ENCODE data around the gene PPM1F.

PPM1F gene

GRCh38 chr22:21978564-21979386, 26.1 kb upstream of the PPM1F start:
- H3K4me3 ChIP-seq (ENCODE audit: low read length): no peak overlapping the region
- DNase-seq (ENCODE audit: low read depth, low spot score): no peak

- H3K4me3 ChIP-seq (ENCODE audit: low read length): no peak overlapping the region
- no peak for DNase-seq (ENCODE audit: low read depth, low spot score)
These were observed 25.2 kb upstream of the PPM1F start for GRCh38 chr22:21977814-21978213.

GRCh38 chr22:21975854-21976345, 23.3 kb upstream of the PPM1F start:
- no peak overlapping the region for H3K4me3 ChIP-seq (ENCODE audit: low read length)
- DNase-seq (ENCODE audit: low read depth, low spot score): no peak

- H3K4me3 ChIP-seq (ENCODE audit: low read length): no peak overlapping the region
- no peak for DNase-seq (ENCODE audit: low read depth, low spot score)
These were observed 22.6 kb upstream of the PPM1F start for GRCh38 chr22:21975273-21975672.

GRCh38 chr22:21974058-21974649, 21.5 kb upstream of the PPM1F start:
- H3K4me3 ChIP-seq (ENCODE audit: low read length): no peak overlapping the region
- no peak for DNase-seq (ENCODE audit: low read depth, low spot score)

GRCh38 chr22:21972806-21973205, 20.2 kb upstream of the PPM1F start:
- DNase-seq (ENCODE audit: low read depth, low spot score): no peak
- no peak overlapping the region for H3K4me3 ChIP-seq (ENCODE audit: low read length)

- peak; percentile 39 for DNase-seq (ENCODE audit: low read depth, low spot score)
- H3K4me3 ChIP-seq (ENCODE audit: low read length): no peak overlapping the region
These were observed 19.7 kb upstream of the PPM1F start for GRCh38 chr22:21972293-21972779.

- no peak overlapping the region for H3K4me3 ChIP-seq (ENCODE audit: low read length)
- no peak for DNase-seq (ENCODE audit: low read depth, low spot score)
These were observed 19.2 kb upstream of the PPM1F start for GRCh38 chr22:21971858-21972275.

GRCh38 chr22:21970800-21971617, 18.4 kb upstream of the PPM1F start:
- DNase-seq (ENCODE audit: low read depth, low spot score): no peak
- no peak overlapping the region for H3K4me3 ChIP-seq (ENCODE audit: low read length)

- no peak for DNase-seq (ENCODE audit: low read depth, low spot score)
- H3K4me3 ChIP-seq (ENCODE audit: low read length): no peak overlapping the region
These were observed 17.6 kb upstream of the PPM1F start for GRCh38 chr22:21970037-21970799.

- H3K4me3 ChIP-seq (ENCODE audit: low read length): no peak overlapping the region
- DNase-seq (ENCODE audit: low read depth, low spot score): no peak
These were observed 15.9 kb upstream of the PPM1F start for GRCh38 chr22:21968452-21969129.

- DNase-seq (ENCODE audit: low read depth, low spot score): no peak
- no peak overlapping the region for H3K4me3 ChIP-seq (ENCODE audit: low read length)
These were observed 15.1 kb upstream of the PPM1F start for GRCh38 chr22:21967693-21968271.

GRCh38 chr22:21966643-21967516, 14.2 kb upstream of the PPM1F start:
- H3K4me3 ChIP-seq (ENCODE audit: low read length): no peak overlapping the region
- DNase-seq (ENCODE audit: low read depth, low spot score): no peak

- DNase-seq (ENCODE audit: low read depth, low spot score): no peak
- H3K4me3 ChIP-seq (ENCODE audit: low read length): no peak overlapping the region
These were observed 13.2 kb upstream of the PPM1F start for GRCh38 chr22:21965762-21966288.

GRCh38 chr22:21964918-21965484, 12.4 kb upstream of the PPM1F start:
- no peak overlapping the region for H3K4me3 ChIP-seq (ENCODE audit: low read length)
- DNase-seq (ENCODE audit: low read depth, low spot score): no peak

- H3K4me3 ChIP-seq (ENCODE audit: low read length): no peak overlapping the region
- no peak for DNase-seq (ENCODE audit: low read depth, low spot score)
These were observed 11.6 kb upstream of the PPM1F start for GRCh38 chr22:21964234-21964633.

- H3K4me3 ChIP-seq (ENCODE audit: low read length): no peak overlapping the region
- no peak for DNase-seq (ENCODE audit: low read depth, low spot score)
These were observed 11.2 kb upstream of the PPM1F start for GRCh38 chr22:21963790-21964211.
